Endothelial cell of umbilical vein (primary cell): ENCODE measurements around the gene FER. TPM values are rescaled to one million over a fixed set of nuclear protein-coding genes. Genes with fewer than 3 reads are reported as not detected.

Source experiments
- BruUV-seq: library from RNA; stranded (reverse); fragments of 400-500 nt; replicated peaks from 2 replicates; lab custom pipeline; 2021; lab: Mats Ljungman, UMichigan
- CTCF ChIA-PET: fragments of 300-600, 350-600 bp; sonication (Branson Sonifier 250); formaldehyde crosslinking; loops from one replicate; lab custom pipeline; 2021; ENCODE audit warnings: antibody characterized with exemption, inconsistent platforms; lab: Charles Lee
- POLR2A ChIA-PET: fragments of 300-600, 350-600 bp; sonication (Branson Sonifier 250); formaldehyde crosslinking; loops from one replicate; lab custom pipeline; 2021; ENCODE audit warnings: antibody characterized with exemption, inconsistent platforms; lab: Charles Lee
- DNase-seq: peaks from one replicate; pipeline ENCODE4 v3.0.0-alpha.2; 2011; ENCODE audit warnings: low read depth, low spot score
- FAIRE-seq: peaks from 2 replicates; lab custom pipeline; 2011; peaks lifted over from hg19 to GRCh38; lab: Jason Lieb, UNC
- H2AFZ ChIP-seq: 2 replicates; pipeline ENCODE4 v1.6.0; 2012; ENCODE audit warnings: low read depth, low read length, control low read depth, inconsistent platforms
- H3K27ac ChIP-seq: 2 replicates; pipeline ENCODE4 v1.5.1; 2011; ENCODE audit warnings: low read depth, mild to moderate bottlenecking, control low read depth, low read length, moderate library complexity; ENCODE audit not compliant: insufficient read depth
- H3K27me3 ChIP-seq, 2 experiments: 2 replicates each; pipeline versions ENCODE4 v1.6.0 to v1.6.1; 2011; ENCODE audit warnings: low read length in 2 of 2, mixed read lengths in 1 of 2; ENCODE audit not compliant: control insufficient read depth in 2 of 2, insufficient read depth in 2 of 2
- H3K36me3 ChIP-seq, 2 experiments: 2 replicates in 1 of 2; 3 replicates in 1 of 2; pipeline ENCODE4 v1.5.1; 2011; ENCODE audit warnings: low read length in 2 of 2, mild to moderate bottlenecking in 1 of 2, moderate library complexity in 1 of 2; ENCODE audit not compliant: control insufficient read depth in 2 of 2, insufficient read depth in 2 of 2; ENCODE audit errors: extremely low read depth in 1 of 2
- H3K4me1 ChIP-seq: 3 replicates; pipeline ENCODE4 v1.5.1; 2011; ENCODE audit warnings: mild to moderate bottlenecking, low read length; ENCODE audit not compliant: control insufficient read depth, insufficient read depth; ENCODE audit errors: extremely low read depth
- H3K4me2 ChIP-seq: 2 replicates; pipeline ENCODE4 v1.6.1; 2011; ENCODE audit warnings: low read length, control low read depth, mixed read lengths; ENCODE audit not compliant: insufficient read depth
- H3K4me3 ChIP-seq, 3 experiments: fragments of 200-600 bp in 1 of 3; sonication (generic), shearing (Covaris generic) in 1 of 3; replicated peaks in 1 of 3; 2 replicates each; pipeline ENCODE4 v1.5.1; 2011 to 2016; ENCODE audit warnings: control low read depth in 3 of 3, low read length in 3 of 3, mild to moderate bottlenecking in 2 of 3, inconsistent platforms in 1 of 3, low read depth in 1 of 3, moderate library complexity in 1 of 3; ENCODE audit not compliant: insufficient read depth in 1 of 3
- H3K79me2 ChIP-seq: 2 replicates; pipeline ENCODE4 v1.6.0; 2012; ENCODE audit warnings: low read length, inconsistent platforms; ENCODE audit not compliant: control insufficient read depth, insufficient read depth
- H3K9ac ChIP-seq: replicated peaks from 2 replicates; pipeline ENCODE3; 2011; ENCODE audit warnings: low read length, control low read depth; ENCODE audit not compliant: insufficient read depth; ENCODE audit errors: extremely low read depth
- H3K9me1 ChIP-seq: replicated peaks from 3 replicates; pipeline ENCODE4 v1.6.0; 2011; ENCODE audit warnings: mild to moderate bottlenecking, low read length; ENCODE audit not compliant: control insufficient read depth, insufficient read depth; ENCODE audit errors: extremely low read depth
- H3K9me3 ChIP-seq: replicated peaks from 2 replicates; pipeline ENCODE4 v1.5.1; 2012; ENCODE audit warnings: low read length, inconsistent platforms; ENCODE audit not compliant: control insufficient read depth, insufficient read depth
- H4K20me1 ChIP-seq: replicated peaks from 2 replicates; pipeline ENCODE3; 2011; ENCODE audit warnings: mild to moderate bottlenecking, low read length; ENCODE audit not compliant: control insufficient read depth, insufficient read depth; ENCODE audit errors: extremely low read depth
- CTCF ChIP-seq, 2 donors: IDR thresholded peaks; 1 replicate in 1 of 2; 2 replicates in 1 of 2; pipeline ENCODE4 v1.5.1; 2011; ENCODE audit warnings: low read length in 2 of 2, mild to moderate bottlenecking in 2 of 2, moderate library complexity in 2 of 2, control low read depth in 1 of 2, inconsistent platforms in 1 of 2, low read depth in 1 of 2; ENCODE audit not compliant: insufficient read depth in 1 of 2; ENCODE audit errors: extremely low read depth in 1 of 2
- EZH2 ChIP-seq: IDR thresholded peaks from 2 replicates; pipeline ENCODE4 v1.6.1; 2012; ENCODE audit warnings: borderline replicate concordance, low read depth, mild to moderate bottlenecking, moderate library complexity, low read length, inconsistent platforms; ENCODE audit not compliant: severe bottlenecking
- FOS ChIP-seq: IDR thresholded peaks from 2 replicates; pipeline ENCODE4 v1.6.1; 2011; ENCODE audit warnings: mild to moderate bottlenecking, low read length, moderate library complexity, borderline replicate concordance; ENCODE audit not compliant: insufficient read depth
- GATA2 ChIP-seq: IDR thresholded peaks from 2 replicates; pipeline ENCODE4 v1.7.0; 2011; ENCODE audit warnings: low read depth, mild to moderate bottlenecking, moderate library complexity, mixed read lengths, low read length; ENCODE audit not compliant: insufficient read length, insufficient read depth
- JUN ChIP-seq: IDR thresholded peaks from 2 replicates; pipeline ENCODE4 v1.6.1; 2011; ENCODE audit warnings: borderline replicate concordance, low read depth; ENCODE audit not compliant: insufficient read length, insufficient read depth
- MAX ChIP-seq: IDR thresholded peaks from 2 replicates; pipeline ENCODE4 v1.6.1; 2011; ENCODE audit not compliant: insufficient read depth, insufficient read length
- MYC ChIP-seq: IDR thresholded peaks from one replicate; pipeline ENCODE4 v1.6.1; 2011; ENCODE audit warnings: mild to moderate bottlenecking, low read depth, low read length
- POLR2A ChIP-seq: IDR thresholded peaks from 2 replicates; pipeline ENCODE4 v1.6.1; 2012; ENCODE audit warnings: low read depth, mild to moderate bottlenecking, control low read depth, low read length
- POLR2AphosphoS5 ChIP-seq: IDR thresholded peaks from 2 replicates; pipeline ENCODE4 v1.6.1; 2012; ENCODE audit warnings: low read depth, mild to moderate bottlenecking, control low read depth, low read length, moderate library complexity; ENCODE audit not compliant: insufficient read depth
- dilution Hi-C: fragments of 300-500 bp; cut with MboI; formaldehyde crosslinking; loops from one replicate; pipeline ENCODE4 v1.15.0; 2019; ENCODE audit warnings: low sequenced_read_pairs; ENCODE audit not compliant: extremely low pct_ligation_motif_present
- intact Hi-C: fragments of 100-400 bp; cut with micrococcal nuclease; formaldehyde crosslinking; loops from one replicate; pipeline ENCODE4 v1.10.0; 2022
- polyA plus RNA-seq, 4 experiments: library from polyadenylated mRNA; depleted of rRNA in 3 of 4; stranded (reverse) in 3 of 4; unstranded in 1 of 4; fragments of >200 nt; gene quantifications; 2 replicates each; pipeline versions ENCODE4 v1.2.1 to v1.2.3, GENCODE V29; 2011 to 2012; ENCODE audit warnings: missing spikeins in 1 of 4
- total RNA-seq: library from RNA; stranded (reverse); gene quantifications from 2 replicates; pipeline ENCODE4 v1.2.3, GENCODE V29; 2021

Gene FER
- total and polyA plus RNA-seq, 2 donors (not counting 3 experiments of a cell fraction or from before 2014, with no cell fraction given) = 2.3 to 27.5 TPM

- FAIRE-seq (no peak), DNase-seq (no peak)
- Histone ChIP-seq H3K9ac (no peak overlapping the region), H3K9me1 (no peaks in the 10 kb centered on the region), H3K27ac (no peak overlapping the region), H4K20me1 (no peaks in the 10 kb centered on the region), H3K27me3 (no peaks in the 10 kb centered on the region), H3K9me3 (no peaks in the 10 kb centered on the region), H2AFZ (no peak overlapping the region), H3K4me1 (no peaks in the 10 kb centered on the region), H3K4me3 (no peak overlapping the region), H3K79me2 (no peaks in the 10 kb centered on the region), H3K36me3 (no peaks in the 10 kb centered on the region), H3K4me2 (no peak overlapping the region)
- ChIA-PET POLR2A (no interaction called here), CTCF (no interaction called here)
- TF ChIP-seq POLR2A (no peak), GATA2 (no peak), CTCF (IDR thresholded peaks at IDR 0.05; ENCODE audit: extremely low read depth in 1 of 2, insufficient read depth in 1 of 2, low read depth in 1 of 2, low read length in 2 of 2) (no peak), MYC (no peak), FOS (no peak), POLR2AphosphoS5 (no peak), EZH2 (no peak), MAX (no peak), JUN (no peak)
- no TSS peak for BruUV-seq
- intact Hi-C loops (no loop called here), dilution Hi-C loops (no loop called here)
These were observed 494.8 kb downstream of the FER start for GRCh38 chr5:109242518-109242917.
